GM18867 (cell line): ENCODE measurements around the gene RTKN2.
"Not testable (repeated sequence)": the region's sequence is repeated elsewhere in the genome, so short reads cannot be mapped to it uniquely, and the experiment has no call there.

Experiments
- ATAC-seq: cut with Tn5 transposase; IDR thresholded peaks from one replicate; pipeline ENCODE4 v1.9.1; 2021; ENCODE audit warnings: mild to moderate bottlenecking, moderate library complexity; ENCODE audit not compliant: unreplicated experiment

The RTKN2 gene, protein sequence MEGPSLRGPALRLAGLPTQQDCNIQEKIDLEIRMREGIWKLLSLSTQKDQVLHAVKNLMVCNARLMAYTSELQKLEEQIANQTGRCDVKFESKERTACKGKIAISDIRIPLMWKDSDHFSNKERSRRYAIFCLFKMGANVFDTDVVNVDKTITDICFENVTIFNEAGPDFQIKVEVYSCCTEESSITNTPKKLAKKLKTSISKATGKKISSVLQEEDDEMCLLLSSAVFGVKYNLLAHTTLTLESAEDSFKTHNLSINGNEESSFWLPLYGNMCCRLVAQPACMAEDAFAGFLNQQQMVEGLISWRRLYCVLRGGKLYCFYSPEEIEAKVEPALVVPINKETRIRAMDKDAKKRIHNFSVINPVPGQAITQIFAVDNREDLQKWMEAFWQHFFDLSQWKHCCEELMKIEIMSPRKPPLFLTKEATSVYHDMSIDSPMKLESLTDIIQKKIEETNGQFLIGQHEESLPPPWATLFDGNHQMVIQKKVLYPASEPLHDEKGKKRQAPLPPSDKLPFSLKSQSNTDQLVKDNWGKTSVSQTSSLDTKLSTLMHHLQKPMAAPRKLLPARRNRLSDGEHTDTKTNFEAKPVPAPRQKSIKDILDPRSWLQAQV

DNA sequence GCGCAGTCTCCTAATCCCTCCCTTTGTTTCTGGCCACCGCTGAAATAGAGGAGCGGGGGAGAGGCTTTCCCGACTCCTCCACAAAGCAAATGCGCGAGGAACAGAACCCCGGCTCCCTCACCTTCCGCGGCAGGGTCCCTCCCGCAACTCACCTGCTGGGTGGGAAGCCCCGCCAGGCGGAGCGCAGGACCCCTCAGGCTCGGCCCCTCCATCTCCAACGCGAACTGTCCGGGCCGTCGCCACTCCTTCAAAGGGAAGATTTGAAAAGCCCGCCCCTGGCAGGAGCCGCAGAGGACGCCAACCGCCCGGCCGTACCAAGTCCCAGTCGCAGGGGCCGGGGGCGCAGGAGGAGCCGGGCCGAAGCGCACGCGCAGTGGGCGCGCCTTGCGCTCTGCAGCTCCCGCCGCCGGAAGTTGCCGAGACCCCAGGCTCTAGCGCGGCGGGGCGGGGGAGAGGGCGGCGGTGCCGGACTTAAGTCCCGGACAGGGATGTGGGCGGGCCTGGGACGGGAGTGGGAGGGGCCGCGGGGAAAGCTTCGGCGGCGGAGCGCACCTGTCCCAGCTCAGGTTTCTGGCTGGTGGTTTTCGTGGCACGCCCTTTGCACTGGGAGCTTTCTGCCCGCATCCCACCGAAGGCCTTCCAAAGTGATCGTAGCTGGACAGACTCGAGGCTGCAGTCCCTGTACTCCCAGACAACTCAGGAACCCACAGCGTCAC lies at the start of gene RTKN2:
Gene RTKN2 (minus strand): TSS at position 446 of the 716 bp plus-strand sequence. CDS start 234 bp downstream, at position 212.
- ATAC-seq: peak; percentile 74

GRCh38 chr10:62317257-62317656 lies 48.6 kb upstream of the RTKN2 start:
- ATAC-seq: no peak

GRCh38 chr10:62309254-62309653 lies 40.6 kb upstream of the RTKN2 start:
- no peak for ATAC-seq

- ATAC-seq: no peak
Measured at GRCh38 chr10:62308101-62308500, 39.5 kb upstream of the RTKN2 start.

- no peak for ATAC-seq
Measured at GRCh38 chr10:62307635-62308034, 39.0 kb upstream of the RTKN2 start.

- no peak for ATAC-seq
Measured at GRCh38 chr10:62306663-62307062, 38.0 kb upstream of the RTKN2 start.

GRCh38 chr10:62305813-62306212 lies 37.2 kb upstream of the RTKN2 start:
- no peak for ATAC-seq

- ATAC-seq: no peak
Measured at GRCh38 chr10:62303922-62304321, 35.3 kb upstream of the RTKN2 start.

- no peak for ATAC-seq
Measured at GRCh38 chr10:62302760-62303159, 34.1 kb upstream of the RTKN2 start.

DNA sequence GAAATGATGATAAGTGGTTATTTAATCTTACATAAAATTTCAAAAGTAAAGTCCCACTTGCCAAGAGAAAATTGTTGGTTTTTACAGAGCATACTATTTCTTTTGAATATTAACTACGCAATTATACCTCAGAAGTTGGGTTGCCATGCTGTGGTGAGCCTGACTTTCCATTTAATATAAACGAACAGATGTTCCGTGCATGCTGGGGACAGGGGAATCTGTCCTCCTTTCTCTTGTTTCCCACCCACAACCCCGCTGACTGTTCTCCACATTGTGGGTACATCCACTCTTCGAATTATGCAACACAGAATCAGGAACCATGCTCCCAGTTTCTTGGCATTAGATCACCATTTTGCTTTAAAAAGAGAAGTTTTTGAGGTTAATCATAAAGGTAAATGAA lies 29.2 kb upstream of the RTKN2 start:
- ATAC-seq: no peak

GRCh38 chr10:62284221-62284620 lies 15.6 kb upstream of the RTKN2 start:
- ATAC-seq: no peak

DNA sequence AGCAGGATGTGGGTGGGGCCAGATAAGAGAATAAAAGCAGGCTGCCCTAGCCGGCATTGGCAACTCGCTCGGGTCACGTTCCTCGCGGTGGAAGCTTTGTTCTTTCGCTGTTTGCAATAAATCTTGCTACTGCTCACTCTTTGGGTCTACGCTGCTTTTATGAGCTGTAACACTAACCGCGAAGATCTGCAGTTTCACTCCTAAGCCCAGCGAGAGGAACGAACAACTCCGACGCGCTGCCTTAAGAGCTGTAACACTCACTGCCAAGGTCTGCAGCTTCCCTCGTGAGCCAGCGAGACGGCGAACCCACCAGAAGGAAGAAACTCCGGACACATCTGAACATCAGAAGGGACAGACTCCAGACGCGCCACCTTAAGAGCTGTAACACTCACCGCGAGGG lies 12.7 kb upstream of the RTKN2 start:
- not testable (repeated sequence) for ATAC-seq

- not testable (repeated sequence) for ATAC-seq
Measured at GRCh38 chr10:62280392-62280791, 11.7 kb upstream of the RTKN2 start.

DNA sequence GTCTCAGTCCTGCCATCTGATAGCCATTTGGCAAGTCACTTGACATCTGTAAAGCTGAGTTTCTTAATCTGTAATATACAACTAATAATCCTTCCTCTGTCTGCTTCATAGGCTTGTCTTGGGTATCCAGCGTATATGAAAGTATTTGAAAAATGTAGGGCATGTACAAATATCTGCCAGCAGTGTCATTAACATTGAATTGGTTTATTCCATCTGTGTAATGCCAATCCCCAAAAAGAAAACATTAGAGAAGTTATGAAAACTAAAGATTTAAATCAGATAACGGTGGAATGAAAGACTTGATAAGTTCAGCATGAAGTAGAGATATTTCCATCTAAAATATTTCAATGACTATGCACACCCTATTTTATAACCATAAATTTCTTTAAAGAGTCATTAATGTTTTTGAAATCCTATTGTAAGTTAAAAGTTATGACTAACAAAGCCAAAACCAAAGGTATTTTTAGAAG lies 9.8 kb upstream of the RTKN2 start:
- ATAC-seq: no peak

DNA sequence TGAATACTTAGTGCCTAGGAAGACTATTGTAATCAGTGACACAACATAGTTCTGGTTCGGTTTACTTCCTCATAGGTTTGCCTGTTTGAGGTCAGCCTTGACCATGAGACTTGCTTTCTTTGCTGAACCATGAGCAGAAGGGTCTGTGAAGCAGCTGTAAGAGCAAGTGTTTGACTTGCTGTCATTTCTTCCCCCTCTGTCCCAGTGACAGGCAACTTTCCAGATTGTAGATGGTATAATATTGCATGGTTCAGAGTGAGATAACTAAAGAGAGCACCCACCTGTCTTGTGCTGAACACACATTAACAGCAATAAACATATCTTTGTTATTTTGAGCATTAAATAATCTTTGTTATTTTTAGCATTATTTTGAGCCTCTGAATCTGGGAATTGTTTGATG lies 9.3 kb upstream of the RTKN2 start:
- no peak for ATAC-seq

GRCh38 chr10:62270020-62270419 lies 1.4 kb upstream of the RTKN2 start:
- no peak for ATAC-seq

GRCh38 chr10:62268027-62268398 lies 631 bp downstream of the RTKN2 start:
- no peak for ATAC-seq

DNA sequence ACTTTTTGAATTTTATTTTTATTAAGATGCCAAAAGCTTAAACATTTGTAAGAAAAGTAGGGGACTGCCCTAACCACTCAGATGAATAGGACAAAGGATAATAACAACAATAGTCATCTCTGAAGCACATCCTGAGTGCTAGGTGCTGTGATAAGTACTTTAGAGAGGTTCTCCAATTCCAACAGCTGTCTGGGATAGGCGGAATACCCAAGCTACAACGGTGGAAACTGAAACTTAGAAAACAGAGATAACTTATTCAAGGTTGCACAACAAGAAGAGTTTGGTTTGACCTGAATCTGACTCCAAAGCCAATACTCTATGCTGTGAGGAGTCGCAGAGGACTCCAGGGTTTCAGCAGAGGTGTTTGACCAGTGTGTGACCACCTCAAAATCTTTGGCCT lies 2.0 kb downstream of the RTKN2 start:
- ATAC-seq: no peak

DNA sequence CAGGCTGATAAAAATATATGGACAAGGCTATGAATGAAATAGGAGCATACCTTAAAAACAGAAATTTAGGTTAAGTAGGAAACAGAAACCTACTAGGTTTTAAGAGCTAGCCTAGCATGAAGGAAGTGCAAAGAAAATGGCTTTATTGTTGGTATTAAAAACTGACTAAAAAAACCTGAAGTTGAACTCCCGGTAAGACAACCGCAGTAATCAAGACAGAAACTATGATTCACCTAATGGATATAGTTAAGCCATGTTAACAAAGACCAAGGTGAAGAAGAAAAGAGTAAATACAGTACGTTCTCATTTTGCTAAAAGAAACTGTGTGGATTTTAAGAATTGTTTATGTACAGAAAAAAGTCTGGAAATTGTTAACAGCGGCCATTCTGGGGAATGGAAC lies 2.5 kb downstream of the RTKN2 start:
- ATAC-seq: no peak

DNA sequence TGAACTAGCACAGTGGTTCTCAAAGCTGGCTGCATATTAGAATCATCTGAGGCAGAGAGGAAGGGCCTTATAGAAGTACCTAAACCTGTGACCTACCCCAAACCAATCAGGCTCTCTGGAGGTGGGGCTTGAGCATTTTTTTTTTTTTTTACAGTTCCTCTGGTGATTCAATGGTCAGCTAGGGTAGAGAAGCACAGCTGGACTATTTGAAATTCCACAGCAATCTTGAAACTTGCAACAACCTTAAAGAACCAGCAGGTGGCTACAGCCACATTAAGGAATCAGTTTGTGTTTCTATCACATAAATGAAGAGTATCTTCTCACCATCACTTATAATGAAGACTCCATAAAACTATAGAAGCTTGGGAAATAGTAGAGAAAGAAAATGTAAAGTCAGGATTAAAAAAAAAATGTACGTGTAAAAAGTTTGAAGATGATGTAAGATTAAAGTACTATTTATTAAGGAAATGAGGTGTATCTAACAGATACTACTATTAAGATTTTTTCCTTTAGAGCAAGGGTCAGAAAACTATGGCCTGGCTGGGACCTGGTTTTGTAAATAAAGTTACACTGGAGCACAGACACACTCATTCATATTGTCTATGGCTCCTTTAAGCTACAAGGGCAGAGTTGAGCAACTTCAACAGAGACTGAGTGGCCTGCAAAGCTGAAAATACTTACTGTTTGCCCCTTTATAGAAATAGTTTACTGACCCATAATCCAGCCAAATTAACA lies 3.8 kb downstream of the RTKN2 start:
- peak; percentile 58 for ATAC-seq

DNA sequence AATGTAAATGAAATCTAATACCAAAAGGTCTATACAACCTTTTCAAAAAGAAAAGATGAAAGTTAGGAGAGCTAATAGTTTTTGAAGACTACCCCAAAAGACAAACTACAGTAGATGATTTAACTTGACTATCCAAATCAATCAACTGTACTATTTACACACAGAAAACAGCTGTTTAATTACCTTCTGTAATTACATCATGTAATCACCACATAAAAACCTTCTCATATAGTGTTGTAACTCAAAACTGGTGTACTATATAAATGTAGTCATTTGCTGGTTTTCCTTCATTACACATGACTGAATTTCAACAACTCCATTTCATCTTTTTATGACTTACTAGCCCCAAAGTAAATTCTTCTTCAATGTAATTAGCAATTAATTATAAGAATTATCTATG lies 4.5 kb downstream of the RTKN2 start:
- no peak for ATAC-seq
